NCI-H510A (cell line): Measurements from ENCODE around the gene PGLYRP2.

ENCODE experiments used
- DNase-seq: peaks from one replicate; lab custom pipeline; 2025; lab: John Stamatoyannopoulos, UW

The PGLYRP2 gene

DNA sequence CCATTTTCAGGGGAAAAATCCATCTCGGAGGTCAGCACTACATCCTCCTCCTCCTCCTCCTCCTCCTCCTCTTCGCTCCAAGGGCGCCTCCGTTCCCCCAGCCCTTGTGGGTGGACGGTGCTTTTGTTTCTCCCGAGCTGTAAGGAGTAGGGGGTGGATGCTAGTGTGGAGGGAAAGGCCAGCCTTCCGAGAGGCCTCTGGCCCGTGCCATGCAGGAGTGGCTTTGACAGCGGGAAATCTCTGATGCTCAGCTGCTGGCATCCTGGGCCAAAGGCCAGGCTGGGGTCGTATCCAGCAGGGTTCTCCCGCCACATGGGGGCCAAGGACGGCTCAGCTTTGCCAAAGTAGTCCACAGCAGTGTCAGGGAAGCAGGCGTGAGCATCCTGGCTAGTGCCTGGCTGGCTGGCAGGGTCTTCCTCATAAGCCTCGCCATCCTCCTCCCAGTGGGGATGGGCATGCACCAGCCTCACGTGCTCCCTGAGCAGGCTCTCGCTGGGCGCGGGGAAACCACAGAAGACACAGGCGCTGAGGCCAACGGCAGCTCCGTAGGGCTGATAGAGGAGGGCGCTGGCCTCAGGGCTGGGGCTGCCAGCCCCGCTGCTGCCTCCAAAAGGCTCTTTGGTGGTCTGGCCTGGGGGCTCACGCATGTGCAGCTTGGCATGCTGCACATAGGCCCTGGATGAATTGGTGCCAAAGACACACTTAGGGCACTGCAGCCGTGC is 40.1 kb downstream of the PGLYRP2 start:
- DNase-seq, result no peak

DNA sequence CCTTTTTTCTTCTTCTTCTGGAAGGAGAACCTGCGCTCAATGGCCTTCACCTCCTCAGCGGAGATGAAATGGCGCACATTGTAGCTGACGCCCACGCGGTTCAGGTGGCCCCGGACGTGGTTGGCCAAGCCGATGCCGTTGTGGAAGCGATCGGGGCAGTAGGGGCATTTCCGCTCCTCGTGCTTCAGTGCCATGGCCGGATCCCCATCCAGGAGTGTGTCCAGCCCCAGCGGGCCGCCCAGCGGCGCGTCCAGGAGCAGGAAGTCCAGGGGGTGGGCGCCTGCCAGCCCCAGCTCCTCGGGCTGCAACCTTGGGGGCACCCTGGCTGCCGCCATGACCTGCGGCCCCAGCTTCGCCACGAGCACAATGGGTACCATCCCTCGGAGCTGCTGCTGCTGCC is 40.7 kb downstream of the PGLYRP2 start:
- DNase-seq, result no peak

DNA sequence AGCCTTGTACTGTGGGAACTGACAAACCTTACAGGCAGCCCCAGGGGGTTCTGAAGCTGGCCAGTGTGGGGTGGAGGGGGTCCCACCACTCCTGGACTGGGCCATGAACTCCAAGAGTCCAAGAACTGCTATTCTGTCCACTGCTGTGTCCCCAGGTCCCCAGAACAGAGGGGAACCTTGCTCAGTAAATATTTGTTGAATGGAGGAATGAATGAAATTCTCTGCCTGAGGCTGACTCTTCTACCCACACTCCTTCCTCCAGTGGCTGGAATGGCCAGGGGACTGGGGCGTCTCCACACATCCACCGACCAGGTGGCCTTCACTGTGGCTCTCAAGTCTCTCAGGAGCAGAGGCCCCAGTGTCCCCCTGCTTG is 41.2 kb downstream of the PGLYRP2 start:
- DNase-seq, result no peak

DNA sequence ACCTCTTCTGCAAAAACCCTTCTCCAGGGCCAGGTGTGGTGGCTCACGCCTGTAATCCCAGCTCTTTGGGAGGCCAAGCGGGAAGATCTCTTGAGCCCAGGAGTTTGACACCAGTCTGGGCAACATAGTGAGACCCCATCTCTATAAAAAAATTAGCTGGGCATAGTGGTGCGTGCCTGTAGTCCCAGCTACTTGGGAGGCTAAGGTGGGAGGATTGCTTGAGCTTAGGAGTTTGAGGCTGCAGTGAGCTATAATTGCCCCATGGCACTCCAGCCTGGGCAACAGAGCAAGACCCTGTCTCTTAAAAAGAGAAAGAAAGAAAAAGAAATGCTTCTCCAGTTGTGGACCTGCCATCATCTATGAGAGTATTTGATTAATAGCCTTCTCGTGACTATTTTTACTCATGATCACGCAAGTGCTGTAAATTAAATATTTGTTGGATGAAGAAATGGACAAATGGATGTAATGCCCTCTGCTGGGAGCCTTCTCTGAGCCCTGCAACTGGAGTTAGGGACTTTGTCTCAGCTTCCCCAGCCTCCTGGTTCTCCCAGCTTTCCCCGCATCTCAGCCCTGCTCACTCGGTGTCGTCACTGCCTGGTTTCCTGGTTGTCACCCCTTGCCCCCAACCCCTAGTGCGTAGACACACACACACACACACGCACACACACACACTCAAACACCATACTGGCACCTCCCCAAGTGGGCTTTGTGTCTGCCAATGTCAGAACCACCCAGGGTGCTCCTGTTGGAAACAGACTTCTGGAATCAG is 41.8 kb downstream of the PGLYRP2 start:
- no peak for DNase-seq

DNA sequence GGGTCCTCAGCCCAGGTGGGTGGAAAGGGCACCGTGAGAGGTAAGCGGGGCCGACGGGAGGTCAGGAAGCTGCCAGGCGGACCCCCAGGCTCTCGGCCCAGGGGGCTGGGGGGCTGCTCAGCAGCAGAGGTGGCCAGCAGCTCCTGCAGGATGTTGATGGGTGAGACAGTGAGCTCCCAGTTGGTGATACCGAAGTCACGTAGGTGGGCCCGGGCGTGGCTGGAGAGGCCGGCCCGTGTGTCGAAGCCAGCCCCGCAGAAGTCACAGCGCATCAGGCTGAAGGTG is 42.5 kb downstream of the PGLYRP2 start:
- DNase-seq, result no peak

DNA sequence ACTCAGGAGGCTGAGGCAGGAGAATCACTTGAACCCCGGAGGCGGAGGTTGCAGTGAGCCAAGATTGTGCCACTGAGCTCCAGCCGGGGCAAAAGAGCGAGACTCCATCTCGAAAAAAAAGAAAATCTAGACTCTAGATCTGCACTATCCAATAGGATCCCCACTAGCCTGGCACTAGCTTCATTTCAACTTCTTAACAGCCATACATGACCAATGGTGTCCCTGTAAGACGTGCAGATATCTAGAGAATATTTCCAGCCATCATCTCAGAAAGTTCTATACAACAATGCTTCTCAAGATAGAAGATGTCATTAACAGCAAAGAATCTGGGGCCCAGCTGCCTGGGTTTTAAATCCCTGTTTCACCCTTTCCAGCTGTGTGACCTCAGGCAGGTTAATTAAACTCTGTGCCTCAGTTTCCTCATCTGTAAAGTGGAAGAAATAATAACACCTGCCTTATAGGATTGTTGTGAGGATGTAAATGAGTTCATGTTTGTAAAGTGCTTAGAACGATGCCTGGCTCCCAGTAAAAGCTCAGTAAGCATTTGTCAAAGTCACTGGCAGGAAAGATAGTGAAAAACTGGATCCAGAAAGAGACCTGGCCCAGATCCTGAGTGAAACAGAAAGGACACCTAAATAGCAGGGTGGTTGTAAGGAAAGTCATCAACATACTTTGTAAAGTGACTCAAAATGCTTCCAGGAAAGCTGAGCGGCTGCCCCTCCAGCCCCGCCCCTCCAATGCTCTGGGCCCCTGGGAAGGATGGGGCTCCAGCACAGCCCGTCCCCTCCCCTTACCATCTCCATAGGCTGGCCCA is 43.1 kb downstream of the PGLYRP2 start:
- no peak for DNase-seq

DNA sequence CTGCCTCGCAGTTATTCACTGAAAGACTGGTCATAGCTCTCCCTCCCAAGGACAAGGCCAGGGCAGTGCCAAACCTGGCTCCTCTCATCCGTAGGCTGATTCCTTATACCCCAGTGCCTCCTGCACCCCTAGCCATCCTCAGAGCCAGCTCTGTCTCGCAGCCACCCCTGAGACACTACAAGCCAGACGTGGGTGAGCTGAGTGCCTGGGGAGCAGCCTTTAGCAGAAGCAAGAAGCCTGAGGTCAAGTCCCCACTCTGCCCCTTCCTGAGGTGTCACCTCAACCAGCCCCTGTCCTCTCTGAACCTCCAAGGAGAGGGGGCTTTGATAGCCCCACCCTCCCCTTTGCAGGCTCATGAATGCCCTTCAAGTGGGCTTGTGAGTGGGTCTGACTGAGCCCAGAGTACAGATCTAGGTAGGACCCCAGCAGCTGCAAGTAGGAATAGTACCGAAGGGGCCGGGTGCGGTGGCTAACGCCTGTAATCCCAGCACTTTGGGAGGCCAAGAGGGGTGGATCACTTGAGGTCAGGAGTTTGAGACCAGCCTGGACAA is 45.7 kb downstream of the PGLYRP2 start:
- DNase-seq, result no peak

DNA sequence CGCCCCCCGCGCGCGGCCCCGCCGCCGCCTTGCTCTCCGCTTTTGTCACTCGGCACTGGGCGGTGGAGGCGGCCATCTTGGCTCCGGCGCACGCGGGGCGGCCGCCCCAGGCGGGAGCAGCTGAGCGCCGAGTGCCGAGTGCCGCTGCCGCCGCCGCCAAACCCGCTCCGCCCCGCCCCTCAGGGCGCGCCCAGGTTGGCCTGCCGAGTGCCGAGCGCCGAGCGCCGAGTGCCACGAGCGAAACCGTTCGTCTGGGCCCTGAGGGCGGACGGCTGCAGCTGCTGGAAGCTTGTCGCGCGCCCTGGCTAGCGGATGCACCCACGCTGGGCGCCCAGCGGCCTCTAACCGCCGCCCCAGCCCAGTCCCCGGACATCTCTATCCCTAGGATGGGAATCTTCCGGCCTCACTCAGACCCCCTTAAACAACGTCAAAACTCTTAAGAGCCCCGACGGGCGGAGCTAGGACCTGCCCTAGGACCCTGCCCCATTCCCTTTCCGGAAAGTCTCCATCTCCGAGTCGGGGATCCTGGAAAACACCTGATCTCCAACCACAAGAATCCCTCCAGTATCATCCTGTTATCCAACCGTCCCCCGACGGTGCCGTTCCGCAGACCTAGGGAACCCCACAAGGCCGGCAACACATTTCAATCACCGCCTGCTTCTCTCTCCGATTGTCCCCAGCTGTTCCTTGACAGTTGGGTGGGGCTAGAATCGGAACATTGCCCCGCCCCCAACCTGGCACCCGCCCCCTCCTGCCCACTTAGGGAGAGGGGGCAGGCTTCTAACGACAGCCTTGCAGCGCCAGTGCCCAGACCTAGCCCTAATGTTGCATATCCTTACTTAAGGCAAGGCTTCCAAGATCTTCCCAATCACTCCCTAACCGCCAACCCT is 46.4 kb downstream of the PGLYRP2 start:
- peak; percentile 85 for DNase-seq

DNA sequence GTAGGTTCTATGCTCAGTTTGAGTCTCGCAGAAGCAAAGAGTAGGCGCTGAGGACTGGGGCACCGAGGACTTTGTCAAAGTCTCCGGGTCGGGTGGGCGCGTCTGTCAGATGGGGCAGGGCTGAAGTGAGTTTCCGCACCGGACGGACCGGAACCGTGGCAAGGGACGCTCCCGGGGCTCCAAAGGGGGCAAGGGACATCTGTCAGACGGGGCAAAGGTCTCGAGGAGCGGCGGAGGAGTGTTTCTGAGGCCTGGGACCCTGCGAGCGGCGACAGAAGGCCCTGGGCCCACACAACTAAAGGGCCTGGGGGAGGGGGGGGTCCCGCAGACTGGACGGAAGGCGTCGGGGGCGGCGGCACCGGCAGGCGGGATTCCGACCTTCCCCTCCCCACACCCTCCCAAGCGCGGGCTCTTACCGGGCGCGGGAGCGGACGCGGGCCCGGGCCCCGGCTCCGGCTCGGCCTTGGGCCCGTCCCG is 47.2 kb downstream of the PGLYRP2 start:
- DNase-seq, result no peak

DNA sequence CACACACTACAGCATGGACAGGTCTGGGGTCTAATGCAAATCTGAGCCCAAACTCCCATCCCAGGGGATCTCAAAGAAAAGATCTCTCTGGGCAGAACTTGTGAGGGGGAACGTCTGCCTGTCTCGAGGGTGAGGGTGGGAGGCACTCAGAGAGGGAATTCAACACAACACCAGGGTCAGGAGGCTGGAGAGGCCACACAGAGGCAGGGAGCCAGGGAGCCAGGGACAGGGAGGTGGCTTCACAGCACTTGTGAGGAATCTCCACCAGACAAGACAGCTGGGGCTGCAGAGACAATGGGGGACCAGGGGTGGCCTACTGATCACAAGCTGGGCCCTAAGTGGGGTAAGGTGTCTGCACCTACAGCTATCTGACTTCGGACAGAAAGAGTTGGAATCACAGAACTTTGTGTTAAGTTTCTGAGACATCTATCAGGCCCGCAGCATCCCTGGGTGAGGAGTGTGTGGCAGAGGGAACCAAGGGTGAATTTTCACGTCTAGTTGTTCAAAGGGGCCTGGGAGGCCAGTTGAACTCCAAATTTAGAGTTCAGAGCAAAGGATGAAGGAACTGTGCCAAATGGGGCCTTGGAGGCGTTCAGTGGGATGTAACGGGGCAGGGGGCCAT is 47.8 kb downstream of the PGLYRP2 start:
- DNase-seq, result no peak

DNA sequence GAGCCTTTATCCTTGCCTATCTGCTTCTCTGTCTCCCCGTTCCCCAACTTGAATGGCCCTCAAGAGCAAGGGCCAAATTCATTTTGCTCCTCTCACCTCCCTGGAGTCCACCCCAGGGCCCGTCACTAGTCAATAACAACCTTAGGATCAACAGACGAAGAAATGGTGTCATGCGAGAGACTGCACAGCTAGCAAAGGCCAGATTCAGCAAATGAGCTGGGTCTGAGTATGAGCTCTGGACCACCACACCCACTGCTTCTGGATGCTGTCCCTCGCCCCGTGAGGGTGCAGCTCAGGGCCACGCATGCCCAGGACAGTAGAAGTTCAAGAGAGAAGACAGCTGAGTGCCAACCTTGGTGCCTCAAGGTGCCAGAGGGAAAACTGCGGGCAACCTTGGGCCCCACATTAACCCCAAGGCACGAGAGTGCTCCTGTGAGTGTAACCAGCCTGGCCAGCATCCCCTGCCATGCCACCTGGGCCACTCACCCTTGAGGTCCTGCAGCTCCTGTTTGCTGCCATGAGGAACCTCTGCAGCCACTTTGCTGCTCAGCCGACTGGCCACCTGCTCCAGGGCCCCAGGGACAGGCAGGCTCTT is 48.7 kb downstream of the PGLYRP2 start:
- DNase-seq, result no peak

DNA sequence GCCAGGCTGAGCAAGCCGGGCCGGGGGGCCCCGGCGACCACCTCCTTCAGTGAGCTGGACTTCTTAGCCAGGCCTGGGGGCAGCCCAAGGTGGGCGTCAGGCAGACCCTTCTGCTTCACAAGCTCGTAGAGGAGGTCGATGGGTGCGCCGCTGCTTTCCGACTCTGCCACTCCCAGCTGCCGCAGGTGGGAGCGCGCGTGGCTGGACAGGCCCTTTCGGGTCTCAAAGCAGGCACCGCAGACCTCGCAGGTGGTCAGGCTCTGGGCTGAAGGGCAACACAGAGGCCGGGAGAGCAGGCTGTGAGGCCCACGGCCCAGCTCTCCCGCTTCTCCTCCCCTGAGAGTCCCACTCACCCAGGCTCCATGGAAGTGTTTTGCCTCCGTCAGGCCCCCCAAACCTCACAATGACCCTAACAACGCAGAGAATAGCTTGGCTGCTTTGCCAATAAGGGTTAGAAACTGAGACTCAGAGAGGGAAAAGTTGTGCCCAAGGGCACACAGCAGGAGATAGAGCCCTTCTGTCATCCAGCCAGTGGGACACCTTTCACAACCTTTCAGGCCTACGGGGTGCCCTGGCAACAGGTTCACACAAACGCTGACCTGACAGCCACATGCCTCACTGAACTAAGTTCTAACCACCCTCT is 49.4 kb downstream of the PGLYRP2 start:
- DNase-seq, result no peak

DNA sequence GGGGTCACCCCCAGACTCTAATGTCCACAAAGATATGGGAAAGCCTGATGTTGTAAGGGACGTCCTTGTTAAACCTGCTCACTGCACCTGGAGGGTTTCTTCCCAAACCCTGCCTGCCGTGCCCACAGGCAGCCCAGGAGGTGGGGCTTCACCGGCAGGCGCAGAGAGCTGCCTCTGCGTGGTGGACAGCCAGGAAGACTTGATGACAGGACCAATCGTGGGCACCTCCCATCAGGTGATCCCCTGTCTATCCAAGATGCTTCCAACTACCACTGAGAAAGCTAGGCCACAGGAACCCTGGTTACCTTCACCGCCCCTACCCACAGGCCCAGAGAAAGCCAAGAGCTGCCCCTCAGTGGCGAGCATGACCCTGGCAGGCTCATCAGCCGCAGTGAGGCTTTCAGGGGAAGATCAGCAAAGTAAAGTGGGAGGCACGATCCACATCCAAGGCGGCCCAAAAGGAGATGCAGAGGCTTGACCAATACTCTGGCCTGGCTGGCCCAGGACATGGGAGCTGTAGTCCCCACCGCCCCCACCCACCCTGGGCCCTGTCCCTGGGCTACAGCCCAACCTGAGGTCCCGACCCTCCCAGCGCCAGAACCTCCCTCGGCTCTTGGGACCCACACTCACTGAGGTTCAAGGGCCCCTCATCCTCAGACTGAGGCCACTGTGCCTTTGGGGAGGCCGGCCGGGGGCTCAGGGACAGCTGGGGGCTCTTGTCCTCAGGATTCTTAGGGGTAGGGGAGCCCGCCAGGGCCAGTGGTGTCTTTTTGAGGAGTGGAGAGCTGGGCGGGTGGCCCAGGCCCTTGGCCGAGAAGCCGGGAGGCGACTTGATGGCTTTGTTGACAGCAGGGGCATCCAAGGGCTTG is 50.1 kb downstream of the PGLYRP2 start:
- no peak for DNase-seq

DNA sequence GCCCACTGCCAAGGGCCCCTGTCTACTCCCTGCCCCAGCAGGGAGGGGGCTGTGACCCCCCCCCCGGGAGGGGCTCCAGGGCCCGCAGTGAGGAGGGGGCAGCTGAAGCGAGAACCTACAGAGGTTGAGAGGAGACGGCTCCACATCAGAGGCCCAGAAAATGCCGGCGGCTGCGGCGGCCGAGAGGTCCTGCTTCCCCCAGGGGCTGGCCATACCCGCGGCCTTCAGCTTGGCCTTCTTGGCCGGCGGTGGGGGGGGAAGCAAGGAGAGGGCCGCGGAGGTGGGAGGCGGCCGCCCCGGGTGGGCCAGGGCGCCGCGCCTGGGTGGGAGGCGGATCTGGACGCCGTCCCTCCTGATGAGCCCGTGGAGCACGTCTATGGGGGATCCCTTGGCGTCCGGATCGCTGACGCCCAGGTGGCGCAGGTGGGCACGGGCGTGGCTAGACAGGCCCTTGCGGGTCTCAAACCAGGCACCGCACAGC is 51.3 kb downstream of the PGLYRP2 start:
- no peak for DNase-seq

DNA sequence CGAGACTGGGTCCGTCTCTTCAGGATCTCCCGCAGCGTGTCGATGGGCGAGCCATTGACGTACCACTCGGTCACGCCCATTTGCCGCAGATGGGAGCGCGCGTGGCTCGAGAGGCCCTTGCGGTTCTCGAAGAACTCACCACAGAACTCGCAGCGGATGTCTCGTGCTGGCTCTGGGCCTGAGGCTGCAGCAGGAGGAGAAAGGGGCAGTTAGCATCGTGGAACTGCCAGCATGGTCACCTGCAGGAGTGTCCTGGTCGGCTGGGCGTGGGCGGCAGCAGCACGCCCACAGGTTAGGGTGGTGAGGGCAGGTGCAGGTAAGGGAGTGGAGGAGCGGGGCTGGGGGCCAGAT is 52.0 kb downstream of the PGLYRP2 start:
- DNase-seq, result no peak

DNA sequence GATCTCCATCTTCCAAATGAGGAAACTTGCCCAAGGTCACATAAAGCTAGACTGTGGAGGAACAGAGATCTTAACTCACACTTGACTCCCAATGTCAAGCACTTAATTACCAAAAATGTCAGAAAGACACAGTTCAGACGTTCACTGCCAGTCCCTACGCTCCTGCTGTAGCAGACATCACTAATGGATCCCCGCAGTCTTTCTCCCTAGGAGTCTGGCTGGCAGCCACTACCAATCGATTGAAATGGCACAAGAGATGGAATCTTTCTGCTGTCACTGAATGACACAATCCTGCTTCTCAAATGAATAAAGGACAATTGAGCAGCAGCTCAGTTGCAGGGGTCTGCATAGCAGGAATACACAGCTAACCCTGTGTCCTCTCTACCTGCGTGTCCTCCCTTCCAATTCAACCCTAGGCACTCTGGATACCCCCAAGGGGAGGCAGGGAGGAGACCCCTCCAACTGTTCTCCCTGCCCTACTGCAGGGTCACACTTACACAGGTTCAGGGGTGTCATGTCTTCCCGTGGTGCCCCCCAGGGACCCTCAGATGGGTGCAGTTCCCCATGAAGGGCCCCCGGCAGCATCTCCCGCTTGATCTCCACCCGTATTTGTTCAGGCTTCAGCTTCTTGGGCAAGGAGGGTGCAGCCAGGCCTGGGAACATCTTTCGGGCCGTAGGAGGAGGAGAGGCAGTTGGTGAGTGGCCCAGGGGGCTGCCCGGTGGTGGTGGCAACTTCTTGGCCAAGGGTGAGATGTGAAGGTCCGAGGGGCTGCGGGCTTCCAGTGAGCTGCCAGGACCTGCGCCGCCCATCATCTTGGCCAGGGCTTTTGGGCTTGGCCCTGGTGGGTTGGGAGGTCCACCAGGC is 52.6 kb downstream of the PGLYRP2 start:
- DNase-seq, result no peak

DNA sequence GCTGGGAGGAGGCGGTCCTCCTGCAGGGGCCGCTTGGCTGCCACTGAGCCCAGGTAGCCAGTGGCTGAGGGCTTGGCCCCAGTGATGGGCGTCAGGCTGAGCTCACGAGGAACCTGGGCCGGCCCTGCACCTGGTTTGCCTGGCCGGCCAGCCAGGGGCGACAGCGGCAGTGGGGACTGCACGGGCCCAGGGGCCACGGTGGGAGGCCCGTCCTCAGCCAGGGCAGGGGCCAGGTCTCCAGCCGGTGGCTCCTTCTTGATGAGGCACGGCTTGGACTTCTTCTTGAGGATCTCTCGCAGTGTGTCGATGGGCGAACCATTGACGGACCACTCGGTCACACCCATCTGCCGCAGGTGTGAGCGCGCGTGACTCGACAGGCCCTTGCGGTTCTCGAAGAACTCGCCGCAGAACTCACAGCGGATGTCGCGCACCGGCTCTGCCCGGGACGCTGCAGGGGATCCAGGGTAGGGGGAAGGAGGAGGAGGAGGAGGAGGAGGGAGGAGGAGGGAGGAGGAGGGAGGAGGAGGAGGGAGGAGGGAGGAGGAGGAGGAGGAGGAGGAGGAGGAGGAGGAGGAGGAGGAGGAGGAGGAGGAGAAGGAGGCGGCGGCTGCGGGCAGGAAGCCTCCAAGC is 53.9 kb downstream of the PGLYRP2 start:
- DNase-seq, result no peak
